Left ventricle myocardium inferior (tissue), 1 donor: Measurements from ENCODE around the gene TMEM147. TPM values are rescaled to one million over a fixed set of nuclear protein-coding genes. Genes with fewer than 3 reads are reported as not detected.

Source experiments
- DNase-seq: peaks from one replicate; pipeline ENCODE4 v3.0.0-alpha.2; 2020
- H3K27ac ChIP-seq: fragments of 200-600 bp; replicated peaks from 2 replicates; pipeline ENCODE4 v1.8.0; 2021
- H3K27me3 ChIP-seq: fragments of 200-600 bp; 2 replicates; pipeline ENCODE4 v1.8.0; 2021; ENCODE audit warnings: low read depth
- H3K36me3 ChIP-seq: fragments of 200-600 bp; 2 replicates; pipeline ENCODE4 v1.8.0; 2021
- H3K4me1 ChIP-seq: fragments of 200-600 bp; 2 replicates; pipeline ENCODE4 v1.8.0; 2021
- H3K4me3 ChIP-seq: fragments of 200-600 bp; 2 replicates; pipeline ENCODE4 v1.8.0; 2021; ENCODE audit warnings: mild to moderate bottlenecking, moderate library complexity
- H3K9me3 ChIP-seq: fragments of 200-600 bp; replicated peaks from 2 replicates; pipeline ENCODE4 v1.8.0; 2021
- CTCF ChIP-seq: fragments of 200-600 bp; IDR thresholded peaks from 2 replicates; pipeline ENCODE4 v1.8.0; 2021; ENCODE audit warnings: antibody characterized with exemption, mild to moderate bottlenecking, borderline replicate concordance
- intact Hi-C: fragments of 100-400 bp; cut with micrococcal nuclease; formaldehyde crosslinking; loops from one replicate; pipeline ENCODE4 v1.11.0; 2022
- total RNA-seq: library from RNA; stranded (reverse); fragmentation: NEBNext Ultra II Directional; extraction: Animal tissue kit (Norgen Biotek cat#: 25700); gene quantifications from one replicate; pipeline ENCODE4 v1.2.1, GENCODE V29; 2021
- donor health status: DM: no; HTN: yes; CAD: no; lungs with severe emphysema.

Gene TMEM147
- total RNA-seq, 1 donor from 2014 or later: 84.3 TPM

- Histone ChIP-seq H3K36me3 (no peaks in the 10 kb centered on the region), H3K4me1 (peaks cover 1% of the 10 kb centered on the region), H3K27me3 (peaks cover 65% of the 10 kb centered on the region), H3K27ac (no peak overlapping the region), H3K9me3 (no peaks in the 10 kb centered on the region), H3K4me3 (no peak overlapping the region)
- TF ChIP-seq CTCF: no peak
- intact Hi-C loops: no loop called here
- no peak for DNase-seq
Measured at GRCh38 chr19:35519291-35519690, 26.1 kb upstream of the TMEM147 start.

GRCh38 chr19:35521124-35521743 lies 24.2 kb upstream of the TMEM147 start:
- H3K4me1 ChIP-seq: no peaks in the 10 kb centered on the region
- peaks cover 65% of the 10 kb centered on the region for H3K27me3 ChIP-seq
- no peak overlapping the region for H3K27ac ChIP-seq
- intact Hi-C loops: no loop called here
- TF ChIP-seq CTCF: no peak
- no peak for DNase-seq
- H3K36me3 ChIP-seq: no peaks in the 10 kb centered on the region
- no peak overlapping the region for H3K4me3 ChIP-seq
- H3K9me3 ChIP-seq: no peaks in the 10 kb centered on the region

GRCh38 chr19:35522745-35523327 lies 22.6 kb upstream of the TMEM147 start:
- H3K36me3 ChIP-seq: no peaks in the 10 kb centered on the region
- no peaks in the 10 kb centered on the region for H3K4me1 ChIP-seq
- no peaks in the 10 kb centered on the region for H3K9me3 ChIP-seq
- intact Hi-C loops: no loop called here
- DNase-seq: no peak
- H3K4me3 ChIP-seq: no peak overlapping the region
- H3K27ac ChIP-seq: no peak overlapping the region
- no peak for TF ChIP-seq CTCF
- H3K27me3 ChIP-seq: peaks cover 78% of the 10 kb centered on the region

- no peak for DNase-seq
- no peaks in the 10 kb centered on the region for H3K4me1 ChIP-seq
- H3K27ac ChIP-seq: no peak overlapping the region
- no peaks in the 10 kb centered on the region for H3K36me3 ChIP-seq
- no peak overlapping the region for H3K4me3 ChIP-seq
- intact Hi-C loops: no loop called here
- no peaks in the 10 kb centered on the region for H3K9me3 ChIP-seq
- TF ChIP-seq CTCF: no peak
- H3K27me3 ChIP-seq: peaks cover 83% of the 10 kb centered on the region
Measured at GRCh38 chr19:35524181-35524837, 21.1 kb upstream of the TMEM147 start.

- DNase-seq: no peak
- no peaks in the 10 kb centered on the region for H3K9me3 ChIP-seq
- H3K27ac ChIP-seq: no peak overlapping the region
- no peak for TF ChIP-seq CTCF
- H3K4me3 ChIP-seq: no peak overlapping the region
- no peaks in the 10 kb centered on the region for H3K4me1 ChIP-seq
- H3K36me3 ChIP-seq: no peaks in the 10 kb centered on the region
- intact Hi-C loops: no loop called here
- peaks cover 91% of the 10 kb centered on the region for H3K27me3 ChIP-seq
Measured at GRCh38 chr19:35525873-35526272, 19.6 kb upstream of the TMEM147 start.
